GM13977 (cell line): Measurements from ENCODE around the gene LELP1.

ENCODE experiments used
- DNase-seq: peaks from one replicate; pipeline ENCODE4 v3.0.0; 2012; ENCODE audit warnings: low spot score
- in situ Hi-C: fragments of 300-500 bp; cut with MboI; formaldehyde crosslinking; loops from one replicate; pipeline ENCODE4 v1.12.0; 2022; ENCODE audit warnings: low sequenced_read_pairs, low pct_unique_long_range_greater_than_20kb, mixed read lengths, inconsistent platforms; ENCODE audit not compliant: unreplicated experiment
- TF ChIP-seq, protein P1 (sequence below): IDR thresholded peaks from 2 replicates; pipeline ENCODE4 v1.5.1; 2012; ENCODE audit warnings: mild to moderate bottlenecking, control low read depth; ENCODE audit not compliant: insufficient read depth; ENCODE audit errors: extremely low read depth, missing control alignments

The LELP1 gene

GRCh38 chr1:153253693-153254092 lies 50.5 kb downstream of the LELP1 start:
- in situ Hi-C loops: no loop called here
- no peak for DNase-seq
- TF ChIP-seq, protein P1, sequence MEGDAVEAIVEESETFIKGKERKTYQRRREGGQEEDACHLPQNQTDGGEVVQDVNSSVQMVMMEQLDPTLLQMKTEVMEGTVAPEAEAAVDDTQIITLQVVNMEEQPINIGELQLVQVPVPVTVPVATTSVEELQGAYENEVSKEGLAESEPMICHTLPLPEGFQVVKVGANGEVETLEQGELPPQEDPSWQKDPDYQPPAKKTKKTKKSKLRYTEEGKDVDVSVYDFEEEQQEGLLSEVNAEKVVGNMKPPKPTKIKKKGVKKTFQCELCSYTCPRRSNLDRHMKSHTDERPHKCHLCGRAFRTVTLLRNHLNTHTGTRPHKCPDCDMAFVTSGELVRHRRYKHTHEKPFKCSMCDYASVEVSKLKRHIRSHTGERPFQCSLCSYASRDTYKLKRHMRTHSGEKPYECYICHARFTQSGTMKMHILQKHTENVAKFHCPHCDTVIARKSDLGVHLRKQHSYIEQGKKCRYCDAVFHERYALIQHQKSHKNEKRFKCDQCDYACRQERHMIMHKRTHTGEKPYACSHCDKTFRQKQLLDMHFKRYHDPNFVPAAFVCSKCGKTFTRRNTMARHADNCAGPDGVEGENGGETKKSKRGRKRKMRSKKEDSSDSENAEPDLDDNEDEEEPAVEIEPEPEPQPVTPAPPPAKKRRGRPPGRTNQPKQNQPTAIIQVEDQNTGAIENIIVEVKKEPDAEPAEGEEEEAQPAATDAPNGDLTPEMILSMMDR: no peak
